BE2C (cell line): ENCODE measurements around the gene RPS18.

ENCODE experiments used
- DNase-seq: peaks from one replicate; pipeline ENCODE4 v3.0.0-alpha.2; 2020
- H3K27me3 ChIP-seq: fragments of 250-450 bp; sonication (Bioruptor Pico); 2 replicates; pipeline ENCODE4 v1.5.1; 2020; ENCODE audit warnings: mild to moderate bottlenecking
- H3K36me3 ChIP-seq: fragments of 250-450 bp; sonication (Bioruptor Pico); 2 replicates; pipeline ENCODE4 v1.5.1; 2020; ENCODE audit warnings: mild to moderate bottlenecking
- H3K4me1 ChIP-seq: fragments of 250-450 bp; sonication (Bioruptor Pico); 2 replicates; pipeline ENCODE4 v1.5.1; 2020
- H3K4me3 ChIP-seq: 2 replicates; pipeline ENCODE4 v1.5.1; 2011; ENCODE audit warnings: low read depth, low read length
- H3K9me3 ChIP-seq: fragments of 250-450 bp; sonication (Bioruptor Pico); 2 replicates; pipeline ENCODE4 v1.5.1; 2020
- TF ChIP-seq, protein P1 (sequence below): IDR thresholded peaks from 2 replicates; pipeline ENCODE4 v1.5.1; 2012; ENCODE audit warnings: mild to moderate bottlenecking, low read depth, low read length

The RPS18 gene

DNA sequence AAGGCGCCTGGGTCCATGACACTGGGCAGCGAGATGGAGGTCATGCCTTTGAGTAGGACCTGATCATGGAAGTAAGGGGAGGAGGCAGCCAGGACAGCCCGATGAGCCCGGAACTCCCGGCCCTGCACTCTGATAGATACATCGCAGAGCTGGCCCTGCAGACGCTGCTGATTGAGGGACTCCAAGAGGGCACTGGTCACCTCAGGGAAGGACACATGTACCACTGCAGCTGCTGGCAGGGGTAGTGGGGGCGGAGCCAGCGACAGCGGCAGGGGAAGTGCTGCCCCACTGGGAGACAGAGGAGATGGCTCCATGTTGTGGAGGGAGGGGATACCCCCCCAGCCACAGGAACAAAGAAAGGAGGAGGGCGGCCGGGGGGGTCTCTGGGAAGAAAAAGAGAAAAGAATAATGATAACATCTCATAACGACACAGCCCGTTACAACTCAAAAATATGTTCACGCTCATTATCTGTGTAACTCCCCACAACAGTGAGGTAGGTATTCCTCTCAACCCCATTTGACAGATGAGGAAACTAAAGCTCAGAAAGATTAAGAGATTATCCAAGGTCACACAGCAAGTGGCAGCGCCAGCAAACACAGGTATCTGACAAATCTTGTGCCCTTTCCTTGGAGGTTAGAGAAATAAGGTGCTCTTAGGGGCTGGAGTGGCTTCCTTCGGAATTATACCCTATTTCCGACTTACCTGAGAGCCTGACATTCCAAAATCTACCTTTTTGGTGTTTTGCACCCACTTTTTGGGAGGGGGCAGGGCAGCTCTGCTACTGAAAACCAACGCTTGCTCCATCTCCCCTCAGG lies 44.9 kb downstream of the RPS18 start:
- Histone ChIP-seq H3K27me3 (no peaks in the 10 kb centered on the region), H3K9me3 (no peaks in the 10 kb centered on the region), H3K4me1 (peaks cover 3% of the 10 kb centered on the region; the same call in 1 of the 2 replicates), H3K36me3 (peaks cover 30% of the 10 kb centered on the region), H3K4me3 (peak overlapping the region; percentile 36)
- no peak for DNase-seq
- TF ChIP-seq, protein P1, sequence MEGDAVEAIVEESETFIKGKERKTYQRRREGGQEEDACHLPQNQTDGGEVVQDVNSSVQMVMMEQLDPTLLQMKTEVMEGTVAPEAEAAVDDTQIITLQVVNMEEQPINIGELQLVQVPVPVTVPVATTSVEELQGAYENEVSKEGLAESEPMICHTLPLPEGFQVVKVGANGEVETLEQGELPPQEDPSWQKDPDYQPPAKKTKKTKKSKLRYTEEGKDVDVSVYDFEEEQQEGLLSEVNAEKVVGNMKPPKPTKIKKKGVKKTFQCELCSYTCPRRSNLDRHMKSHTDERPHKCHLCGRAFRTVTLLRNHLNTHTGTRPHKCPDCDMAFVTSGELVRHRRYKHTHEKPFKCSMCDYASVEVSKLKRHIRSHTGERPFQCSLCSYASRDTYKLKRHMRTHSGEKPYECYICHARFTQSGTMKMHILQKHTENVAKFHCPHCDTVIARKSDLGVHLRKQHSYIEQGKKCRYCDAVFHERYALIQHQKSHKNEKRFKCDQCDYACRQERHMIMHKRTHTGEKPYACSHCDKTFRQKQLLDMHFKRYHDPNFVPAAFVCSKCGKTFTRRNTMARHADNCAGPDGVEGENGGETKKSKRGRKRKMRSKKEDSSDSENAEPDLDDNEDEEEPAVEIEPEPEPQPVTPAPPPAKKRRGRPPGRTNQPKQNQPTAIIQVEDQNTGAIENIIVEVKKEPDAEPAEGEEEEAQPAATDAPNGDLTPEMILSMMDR, result no peak

DNA sequence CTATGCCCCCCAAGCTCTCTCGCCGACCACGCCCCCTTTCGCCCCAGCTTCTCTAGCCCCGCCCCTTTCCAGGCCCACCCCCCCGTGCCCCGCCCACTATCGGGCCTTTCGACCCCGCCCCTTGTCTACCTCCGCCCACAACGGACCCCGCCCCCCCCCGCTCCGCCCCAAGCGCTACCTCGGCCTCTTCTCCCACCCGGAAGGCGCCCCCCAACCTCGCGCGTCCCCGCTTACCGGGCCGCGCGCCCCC lies 45.5 kb downstream of the RPS18 start:
- peaks cover 3% of the 10 kb centered on the region; the same call in 1 of the 2 replicates for H3K4me1 ChIP-seq
- H3K9me3 ChIP-seq, result no peaks in the 10 kb centered on the region
- peak overlapping the region; percentile 69 for H3K4me3 ChIP-seq
- TF ChIP-seq, protein P1, result no peak
- no peaks in the 10 kb centered on the region for H3K27me3 ChIP-seq
- H3K36me3 ChIP-seq, result peaks cover 30% of the 10 kb centered on the region
- no peak for DNase-seq

DNA sequence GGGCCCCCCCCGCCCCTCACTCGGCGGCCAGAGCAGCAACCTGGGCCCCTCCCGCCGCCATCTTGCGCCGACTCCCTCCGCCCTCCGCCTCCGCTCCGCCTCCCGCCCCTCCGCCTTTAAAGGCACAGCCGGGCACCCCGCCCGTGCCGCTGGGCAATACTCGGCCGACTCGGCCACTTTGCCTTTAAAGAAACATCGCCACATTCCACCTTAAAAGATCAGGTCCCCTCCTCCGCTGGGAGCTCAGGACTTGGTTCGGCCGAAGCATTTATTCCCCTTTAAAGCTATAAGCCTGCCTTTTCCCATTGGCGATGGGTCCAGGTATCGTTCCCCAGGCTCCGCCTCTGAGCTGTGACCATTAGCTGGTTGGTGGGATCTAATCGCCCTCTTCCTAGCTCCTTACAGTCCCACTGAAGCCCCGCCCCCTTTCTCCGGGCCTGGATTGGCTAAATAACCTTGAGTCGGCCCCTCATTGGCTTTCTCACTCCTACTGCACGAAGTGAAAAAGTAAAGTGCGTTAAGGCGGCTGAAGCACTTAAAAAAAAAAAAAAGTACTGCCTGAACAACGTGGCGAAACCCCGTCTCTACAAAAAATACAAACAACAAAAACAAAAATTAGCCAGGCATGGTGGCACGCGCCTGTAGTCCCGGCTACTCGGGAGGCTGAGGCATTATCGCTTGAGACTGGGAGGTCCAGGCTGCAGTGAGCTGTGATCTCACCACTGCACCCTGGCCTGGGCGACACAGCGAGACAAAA lies 46.0 kb downstream of the RPS18 start, which contains the start of gene ZBTB22:
Gene ZBTB22, minus strand, starts transcription at position 76 of the 757 bp plus-strand sequence. CDS start 828 bp downstream, outside the sequence.
- Histone ChIP-seq H3K27me3 (no peaks in the 10 kb centered on the region), H3K36me3 (peaks cover 30% of the 10 kb centered on the region), H3K4me1 (peaks cover 3% of the 10 kb centered on the region; the same call in 1 of the 2 replicates), H3K9me3 (no peaks in the 10 kb centered on the region), H3K4me3 (peak within 1 kb of the TSS; percentile 69)
- DNase-seq, result peak; percentile 99
- TF ChIP-seq, protein P1, result no peak

DNA sequence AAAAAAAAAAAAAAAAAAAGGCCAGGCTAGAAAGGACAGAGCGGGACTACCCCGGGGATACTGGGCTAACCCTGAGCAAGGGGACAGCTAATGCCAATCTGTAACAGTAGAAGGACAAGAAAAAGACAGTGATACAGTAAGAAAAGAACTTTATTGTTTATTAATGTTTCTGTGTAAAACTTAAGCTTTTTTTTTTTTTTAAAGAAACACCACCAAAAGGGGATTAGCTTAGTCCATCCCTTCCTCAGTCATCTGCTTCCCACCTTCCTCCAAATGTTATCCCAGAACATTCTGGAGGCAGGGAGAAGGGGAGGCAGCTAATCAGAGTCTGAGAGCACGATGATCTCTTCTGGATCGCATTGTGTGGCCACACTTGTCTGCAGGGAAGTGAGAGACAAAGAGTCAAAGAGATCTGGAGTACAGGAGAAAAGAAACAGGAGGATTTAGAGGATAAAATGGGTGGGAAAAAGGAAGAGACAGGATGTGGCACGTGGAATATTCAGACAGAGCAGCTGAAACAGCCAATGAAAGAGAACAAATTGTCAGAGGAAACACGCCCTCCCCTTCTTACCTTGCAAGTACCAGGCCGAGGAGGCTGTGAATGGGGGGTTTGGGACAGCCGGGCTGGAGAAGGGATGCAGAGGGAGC lies 46.7 kb downstream of the RPS18 start:
- H3K9me3 ChIP-seq, result no peaks in the 10 kb centered on the region
- TF ChIP-seq, protein P1, result no peak
- H3K4me3 ChIP-seq, result peak overlapping the region; percentile 69
- no peak for DNase-seq
- H3K27me3 ChIP-seq, result no peaks in the 10 kb centered on the region
- peaks cover 3% of the 10 kb centered on the region; the same call in 1 of the 2 replicates for H3K4me1 ChIP-seq
- peaks cover 30% of the 10 kb centered on the region for H3K36me3 ChIP-seq

DNA sequence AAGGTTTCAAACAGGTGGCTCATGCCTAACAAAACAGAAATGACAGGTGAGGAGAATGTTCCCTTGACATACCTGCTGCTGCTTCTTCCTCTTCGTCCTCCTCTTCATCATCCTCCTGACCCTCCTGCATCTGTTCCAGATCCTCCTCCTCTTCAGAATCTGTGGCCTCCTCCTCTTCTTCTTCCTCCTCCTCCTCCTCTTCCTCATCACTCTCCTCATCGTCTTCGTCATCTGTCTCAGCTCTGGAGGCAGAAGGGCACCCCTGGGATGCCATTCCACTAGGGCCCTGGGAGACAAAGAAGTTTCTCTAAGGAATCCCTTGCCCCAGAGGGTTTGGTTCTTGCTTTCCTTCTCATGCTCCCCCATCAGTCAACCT lies 48.1 kb downstream of the RPS18 start:
- Histone ChIP-seq H3K4me1 (no peaks in the 10 kb centered on the region), H3K4me3 (no peak overlapping the region), H3K9me3 (no peaks in the 10 kb centered on the region), H3K27me3 (no peaks in the 10 kb centered on the region), H3K36me3 (peaks cover 30% of the 10 kb centered on the region)
- DNase-seq, result no peak
- TF ChIP-seq, protein P1, result no peak
